IMR-90 (cell line): ENCODE data around the gene CHCHD1. TPM values are rescaled to one million over a fixed set of nuclear protein-coding genes. Genes with fewer than 3 reads are reported as not detected.

Experiments
- ATAC-seq: fragments of 200-7000 bp; cut with Tn5 transposase; 2 replicates; pipeline ENCODE4 v1.9.1; 2020; ENCODE audit warnings: low read depth, mild to moderate bottlenecking, moderate library complexity
- BruUV-seq: library from RNA; stranded (reverse); fragments of 400-500 nt; replicated peaks from 2 replicates; lab custom pipeline; 2021; lab: Mats Ljungman, UMichigan
- CTCF ChIA-PET: fragments of 300-600 bp; formaldehyde crosslinking; extraction: SDS; loops from one replicate; lab custom pipeline; 2021; ENCODE audit warnings: antibody characterized with exemption; lab: Yijun Ruan, JAX
- POLR2A ChIA-PET: fragments of 300-600 bp; sonication (Branson Sonifier 250); formaldehyde crosslinking; loops from one replicate; lab custom pipeline; 2022; ENCODE audit warnings: antibody characterized with exemption; ENCODE audit not compliant: unreplicated experiment; lab: Charles Lee
- DNase-seq: peaks from one replicate; pipeline ENCODE4 v3.0.0; 2013
- H2AFZ ChIP-seq: replicated peaks from 2 replicates; pipeline ENCODE3; 2013; ENCODE audit warnings: low read length, mild to moderate bottlenecking; ENCODE audit not compliant: poor library complexity
- H2AK5ac ChIP-seq: 2 replicates; pipeline ENCODE4 v1.6.1; 2013; ENCODE audit warnings: low read depth, low read length, inconsistent platforms
- H2AK9ac ChIP-seq: replicated peaks from 2 replicates; pipeline ENCODE3; 2013; ENCODE audit warnings: mild to moderate bottlenecking, low read depth, low read length, moderate library complexity; ENCODE audit not compliant: poor library complexity
- H2BK120ac ChIP-seq: 2 replicates; pipeline ENCODE4 v1.6.1; 2013; ENCODE audit warnings: low read depth, low read length, inconsistent platforms
- H2BK15ac ChIP-seq: 3 replicates; pipeline ENCODE4 v1.6.1; 2013; ENCODE audit warnings: low read depth, low read length, inconsistent platforms
- H2BK20ac ChIP-seq: 2 replicates; pipeline ENCODE4 v1.6.1; 2013; ENCODE audit warnings: low read depth, mild to moderate bottlenecking, inconsistent platforms, low read length, moderate library complexity
- H2BK5ac ChIP-seq: 2 replicates; pipeline ENCODE4 v1.6.1; 2013; ENCODE audit warnings: mild to moderate bottlenecking, low read depth, low read length, inconsistent platforms; ENCODE audit not compliant: poor library complexity, severe bottlenecking
- H3K14ac ChIP-seq: replicated peaks from 2 replicates; pipeline ENCODE4 v1.6.1; 2013; ENCODE audit warnings: low read depth, low read length, inconsistent platforms
- H3K18ac ChIP-seq: 2 replicates; pipeline ENCODE4 v1.6.1; 2013; ENCODE audit warnings: low read depth, low read length, control low read depth
- H3K23ac ChIP-seq: 2 replicates; pipeline ENCODE4 v1.6.1; 2013; ENCODE audit warnings: low read depth, low read length, inconsistent platforms
- H3K27ac ChIP-seq: 2 replicates; pipeline ENCODE4 v1.5.1; 2013; ENCODE audit warnings: mild to moderate bottlenecking, control low read depth, low read length; ENCODE audit not compliant: insufficient read depth
- H3K27me3 ChIP-seq: 2 replicates; pipeline ENCODE4 v1.6.1; 2013; ENCODE audit warnings: low read length; ENCODE audit not compliant: control insufficient read depth, insufficient read depth
- H3K36me3 ChIP-seq: 2 replicates; pipeline ENCODE4 v1.6.1; 2013; ENCODE audit warnings: low read length, mixed read lengths; ENCODE audit not compliant: control insufficient read depth, insufficient read depth
- H3K4ac ChIP-seq: 2 replicates; pipeline ENCODE4 v1.6.1; 2013; ENCODE audit warnings: low read depth, low read length, inconsistent platforms
- H3K4me1 ChIP-seq: 2 replicates; pipeline ENCODE4 v1.6.1; 2013; ENCODE audit warnings: low read length, mixed read lengths; ENCODE audit not compliant: control insufficient read depth, insufficient read depth
- H3K4me2 ChIP-seq: 2 replicates; pipeline ENCODE4 v1.6.1; 2013; ENCODE audit warnings: low read depth, mild to moderate bottlenecking, control low read depth, low read length, moderate library complexity
- H3K4me3 ChIP-seq: 2 replicates; pipeline ENCODE4 v1.5.1; 2013; ENCODE audit warnings: low read depth, mild to moderate bottlenecking, control low read depth, low read length, moderate library complexity; ENCODE audit not compliant: insufficient read depth
- H3K56ac ChIP-seq: 2 replicates; pipeline ENCODE4 v1.6.1; 2013; ENCODE audit warnings: low read length, inconsistent platforms; ENCODE audit not compliant: insufficient read depth; ENCODE audit errors: extremely low read depth
- H3K79me1 ChIP-seq, 2 experiments: 2 replicates each; pipeline ENCODE4 v1.6.1; 2013; ENCODE audit warnings: low read length in 2 of 2, inconsistent platforms in 1 of 2, low read depth in 1 of 2
- H3K9ac ChIP-seq: 2 replicates; pipeline ENCODE4 v1.6.1; 2013; ENCODE audit warnings: low read depth, low read length, control low read depth
- H3K9me1 ChIP-seq: 2 replicates; pipeline ENCODE4 v1.6.1; 2013; ENCODE audit warnings: low read length, inconsistent platforms; ENCODE audit not compliant: insufficient read depth
- H3K9me3 ChIP-seq: 2 replicates; pipeline ENCODE4 v1.6.1; 2013; ENCODE audit warnings: low read length; ENCODE audit not compliant: control insufficient read depth, insufficient read depth
- H4K20me1 ChIP-seq: 2 replicates; pipeline ENCODE4 v1.6.1; 2013; ENCODE audit warnings: low read length, inconsistent platforms; ENCODE audit not compliant: insufficient read depth
- H4K5ac ChIP-seq: 2 replicates; pipeline ENCODE4 v1.6.1; 2013; ENCODE audit warnings: mild to moderate bottlenecking, low read depth, low read length, control low read depth
- H4K8ac ChIP-seq, 2 experiments: 2 replicates each; pipeline ENCODE4 v1.6.1; 2013; ENCODE audit warnings: low read depth in 2 of 2, low read length in 2 of 2, control low read depth in 1 of 2, inconsistent platforms in 1 of 2
- H4K91ac ChIP-seq: 2 replicates; pipeline ENCODE4 v1.6.1; 2013; ENCODE audit warnings: low read depth, low read length, inconsistent platforms; ENCODE audit not compliant: insufficient read depth
- CEBPB ChIP-seq: IDR thresholded peaks from 2 replicates; pipeline ENCODE4 v1.6.1; 2012; ENCODE audit warnings: low read depth, low read length, improper control_type of control experiment
- MAFK ChIP-seq: IDR thresholded peaks from 2 replicates; pipeline ENCODE4 v1.6.1; 2012; ENCODE audit warnings: low read depth, low read length, improper control_type of control experiment
- MXI1 ChIP-seq: IDR thresholded peaks from 2 replicates; pipeline ENCODE4 v1.6.1; 2012; ENCODE audit warnings: low read depth, mild to moderate bottlenecking, low read length, moderate library complexity, borderline replicate concordance
- RAD21 ChIP-seq: IDR thresholded peaks from 2 replicates; pipeline ENCODE4 v1.6.1; 2012; ENCODE audit warnings: low read length, improper control_type of control experiment
- RCOR1 ChIP-seq: IDR thresholded peaks from 2 replicates; pipeline ENCODE4 v1.6.1; 2012; ENCODE audit warnings: mild to moderate bottlenecking, low read length, improper control_type of control experiment; ENCODE audit not compliant: insufficient replicate concordance
- WGBS, 2 experiments: methylation state at CpG; one replicate each; pipeline versions ENCODE4 v1.1.5 to v1.1.7; 2013; ENCODE audit warnings: missing lambda C conversion rate in 2 of 2; ENCODE audit not compliant: insufficient read length in 1 of 2; ENCODE audit errors: extremely low coverage in 2 of 2; 5-methylcytosine and 5-hydroxymethylcytosine counted together
- dilution Hi-C: fragments of 300-500 bp; cut with HindIII; formaldehyde crosslinking; loops from one replicate; pipeline ENCODE4 v1.14.3; 2018; ENCODE audit warnings: low sequenced_read_pairs; ENCODE audit not compliant: unreplicated experiment
- in situ Hi-C: fragments of 300-500 bp; cut with MboI; formaldehyde crosslinking; loops from 3 replicates; pipeline ENCODE4 v1.14.3; 2019; ENCODE audit warnings: low sequenced_read_pairs, inconsistent platforms, mixed read lengths
- intact Hi-C: fragments of 100-400 bp; cut with micrococcal nuclease; formaldehyde crosslinking; loops from 2 replicates; pipeline ENCODE4 v1.10.0; 2022
- polyA plus RNA-seq, 3 experiments: library from polyadenylated mRNA; depleted of rRNA; stranded (reverse); fragments of >200 nt; gene quantifications; 2 replicates each; pipeline ENCODE4 v1.2.3, GENCODE V29; 2012; ENCODE audit warnings: low replicate concordance in 1 of 3
- total RNA-seq: library from RNA; depleted of rRNA; stranded (reverse); fragments of >200 nt; gene quantifications from 2 replicates; pipeline ENCODE4 v1.2.3, GENCODE V29; 2012
- TF ChIP-seq, protein P1 (sequence below): fragments of 150-350 bp; IDR thresholded peaks from 2 replicates; pipeline ENCODE4 v1.6.1; 2017; ENCODE audit warnings: mild to moderate bottlenecking, antibody characterized with exemption, low read length, low read depth
- TF ChIP-seq, protein P2 (sequence below): fragments of 150-350 bp; IDR thresholded peaks from 2 replicates; pipeline ENCODE4 v1.6.1; 2016; ENCODE audit warnings: low read depth, mild to moderate bottlenecking, low read length, moderate library complexity, borderline replicate concordance

CHCHD1 gene
- total and polyA plus RNA-seq, 2 of the 4 experiments (the other 2 are of a cell fraction) = 11.5 to 21.0 TPM

DNA sequence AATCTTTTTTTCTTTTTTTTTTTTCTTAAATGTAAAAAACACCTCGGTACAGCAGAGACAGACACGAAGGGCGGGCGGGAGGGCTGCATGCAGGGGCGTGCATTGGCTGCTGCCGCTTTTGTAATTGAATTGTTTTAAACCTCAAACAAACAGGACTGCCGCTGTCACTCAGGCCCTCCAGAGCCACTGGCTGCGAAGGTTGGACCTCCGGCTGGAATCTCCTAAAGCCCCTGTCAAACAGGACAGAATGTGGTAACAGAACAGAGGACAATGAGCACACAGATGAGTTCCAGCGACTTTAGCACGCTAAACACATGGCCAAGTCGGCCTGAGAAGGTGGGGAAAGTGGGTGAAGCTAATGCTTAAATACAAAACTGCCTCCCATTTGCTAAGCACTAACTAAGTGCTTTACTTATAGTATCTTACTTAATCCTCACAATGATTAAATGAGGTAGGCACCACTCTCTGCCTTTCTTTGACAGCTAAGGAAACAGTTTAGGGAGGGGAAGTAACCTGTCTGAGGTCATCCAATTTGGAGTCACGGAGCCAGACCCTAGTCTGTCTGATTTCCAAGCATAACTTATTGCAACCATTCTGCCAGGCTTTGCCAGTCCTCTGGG lies 32.5 kb downstream of the CHCHD1 start:
- Histone ChIP-seq H4K20me1 (no peaks in the 10 kb centered on the region), H3K4me3 (no peak overlapping the region), H2AFZ (no peak overlapping the region), H4K91ac (no peak overlapping the region), H3K9ac (no peak overlapping the region), H3K18ac (no peak overlapping the region), H2BK120ac (no peak overlapping the region), H3K4ac (no peak overlapping the region), H2BK15ac (no peak overlapping the region), H3K56ac (no peak overlapping the region), H3K14ac (no peak overlapping the region), H3K9me1 (peaks cover 14% of the 10 kb centered on the region), H4K8ac (no peak overlapping the region), H2AK9ac (no peak overlapping the region), H3K9me3 (no peaks in the 10 kb centered on the region), H3K79me1 (peaks cover 10 to 27% of the 10 kb centered on the region in 2 experiments; a peak in 3 of 4 replicates), H2AK5ac (no peak overlapping the region; the same call in 1 of the 2 replicates), H3K4me2 (no peak overlapping the region), H3K27me3 (no peaks in the 10 kb centered on the region), H3K27ac (no peak overlapping the region), H2BK20ac (no peak overlapping the region), H3K36me3 (peaks cover 23% of the 10 kb centered on the region), H3K23ac (no peak overlapping the region), H2BK5ac (no peak overlapping the region), H4K5ac (no peak overlapping the region), H3K4me1 (peaks cover 12% of the 10 kb centered on the region)
- dilution Hi-C loops = no loop called here
- in situ Hi-C loops = no loop called here
- POLR2A ChIA-PET = no interaction called here
- no TSS peak for BruUV-seq
- CTCF ChIA-PET = no interaction called here
- DNase-seq = no peak
- no peak for ATAC-seq
- TF ChIP-seq MXI1 = no peak
- TF ChIP-seq RAD21 = no peak
- TF ChIP-seq RCOR1 = no peak
- TF ChIP-seq, protein P1, sequence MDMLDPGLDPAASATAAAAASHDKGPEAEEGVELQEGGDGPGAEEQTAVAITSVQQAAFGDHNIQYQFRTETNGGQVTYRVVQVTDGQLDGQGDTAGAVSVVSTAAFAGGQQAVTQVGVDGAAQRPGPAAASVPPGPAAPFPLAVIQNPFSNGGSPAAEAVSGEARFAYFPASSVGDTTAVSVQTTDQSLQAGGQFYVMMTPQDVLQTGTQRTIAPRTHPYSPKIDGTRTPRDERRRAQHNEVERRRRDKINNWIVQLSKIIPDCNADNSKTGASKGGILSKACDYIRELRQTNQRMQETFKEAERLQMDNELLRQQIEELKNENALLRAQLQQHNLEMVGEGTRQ = no peak
- no peak for TF ChIP-seq MAFK
- TF ChIP-seq CEBPB = no peak
- TF ChIP-seq, protein P2, sequence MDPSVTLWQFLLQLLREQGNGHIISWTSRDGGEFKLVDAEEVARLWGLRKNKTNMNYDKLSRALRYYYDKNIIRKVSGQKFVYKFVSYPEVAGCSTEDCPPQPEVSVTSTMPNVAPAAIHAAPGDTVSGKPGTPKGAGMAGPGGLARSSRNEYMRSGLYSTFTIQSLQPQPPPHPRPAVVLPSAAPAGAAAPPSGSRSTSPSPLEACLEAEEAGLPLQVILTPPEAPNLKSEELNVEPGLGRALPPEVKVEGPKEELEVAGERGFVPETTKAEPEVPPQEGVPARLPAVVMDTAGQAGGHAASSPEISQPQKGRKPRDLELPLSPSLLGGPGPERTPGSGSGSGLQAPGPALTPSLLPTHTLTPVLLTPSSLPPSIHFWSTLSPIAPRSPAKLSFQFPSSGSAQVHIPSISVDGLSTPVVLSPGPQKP = no peak
- intact Hi-C loops = no loop called here
- 90% methylated on average over 3 of the region's 13 CpGs; no CpG with 5 or more reads in 1 of the 2 experiments for WGBS, 2 experiments
